Left renal cortex interstitium (tissue), 4 donors: Measurements from ENCODE around the gene ERC2. TPM values are rescaled to one million over a fixed set of nuclear protein-coding genes. Genes with fewer than 3 reads are reported as not detected.
A peak's percentile ranks its signal among the peaks of the same experiment; 100 is the strongest.
"Not testable (repeated sequence)": the region's sequence is repeated elsewhere in the genome, so short reads cannot be mapped to it uniquely, and the experiment has no call there.

ENCODE experiments used
- DNase-seq, 4 donors: peaks; one replicate each; pipeline ENCODE4 v3.0.0-alpha.2; 2013; ENCODE audit warnings: low read depth in 4 of 4, low spot score in 2 of 4, missing footprints in 1 of 4
- polyA plus RNA-seq, 4 donors: library from polyadenylated mRNA; unstranded; fragments of 120-200 nt; gene quantifications; one replicate each; pipeline ENCODE4 v1.2.1, GENCODE V29; 2013; ENCODE audit not compliant: insufficient read length in 4 of 4

Gene ERC2
- polyA plus RNA-seq, 4 donors: 2.0 to 4.2 (median 3.8) TPM

DNA sequence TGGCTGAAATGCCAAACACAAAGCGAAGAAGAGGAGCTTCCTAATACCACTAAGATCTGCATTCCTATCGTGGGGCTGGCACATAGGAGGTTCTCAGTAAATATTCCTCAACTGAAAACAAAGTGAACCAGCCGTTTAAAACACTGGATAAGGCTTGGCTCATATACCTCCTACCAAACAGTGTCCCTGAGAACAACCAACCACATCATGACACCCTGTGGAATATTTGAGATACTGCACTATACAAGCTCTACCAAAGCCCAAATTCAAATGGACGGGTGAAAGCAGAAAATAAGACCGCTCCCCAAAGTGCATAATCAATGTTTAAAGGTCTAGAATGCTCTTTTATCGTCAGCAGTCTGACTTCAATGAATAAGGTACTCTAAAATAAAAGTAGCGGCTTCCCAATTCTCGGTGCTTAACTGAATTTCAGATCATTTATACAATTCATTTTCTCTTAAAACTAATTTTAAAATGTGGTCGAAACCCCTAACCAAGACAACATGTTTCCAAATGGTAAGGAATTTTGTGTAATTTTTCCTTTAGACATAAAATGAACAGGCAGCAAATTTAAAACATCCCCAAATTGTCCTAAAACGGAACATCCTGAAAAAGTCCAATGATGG lies 425.8 kb downstream of the ERC2 start:
- peak in 3 of 4 donors; percentile 20 to 36 (median 31) for DNase-seq

DNA sequence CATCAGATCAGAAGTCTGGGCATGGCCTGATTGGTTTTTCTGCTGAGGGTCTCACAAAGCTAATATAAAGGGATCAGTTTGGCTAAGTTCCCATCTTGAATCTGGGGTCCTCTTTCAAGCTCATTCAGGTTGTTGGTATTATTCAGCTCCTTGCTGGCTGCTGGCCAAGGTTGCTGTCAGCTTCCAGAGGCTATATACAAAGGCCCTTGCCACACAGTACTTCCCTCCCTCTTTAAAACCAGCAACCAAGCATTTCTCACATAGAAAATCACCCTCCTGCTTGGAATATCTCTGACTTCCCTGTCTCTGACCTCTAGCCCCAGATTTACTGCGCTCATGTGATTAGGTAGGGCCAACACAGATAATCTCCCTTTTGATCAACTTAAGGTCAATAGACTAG lies 442.9 kb downstream of the ERC2 start:
- no peak for DNase-seq

DNA sequence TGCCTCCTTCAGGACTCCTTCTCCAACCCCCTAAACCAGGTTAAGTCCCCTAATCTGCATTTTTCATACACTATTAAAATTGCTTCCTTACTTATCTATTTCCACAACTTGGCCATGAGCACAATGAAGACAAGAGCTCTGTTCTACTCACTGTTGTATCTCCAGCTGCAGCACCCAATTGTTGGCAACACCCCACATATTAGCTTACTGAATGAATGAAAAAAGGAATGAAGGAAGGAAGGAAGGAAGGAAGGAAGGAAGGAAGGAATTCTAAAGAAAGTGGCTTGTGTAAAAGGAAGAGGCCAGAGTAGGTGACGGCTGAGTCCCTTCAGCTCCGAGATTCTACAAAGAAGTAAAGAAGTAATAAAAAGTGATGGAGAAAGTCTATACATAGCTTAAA lies 444.7 kb downstream of the ERC2 start:
- no peak for DNase-seq

DNA sequence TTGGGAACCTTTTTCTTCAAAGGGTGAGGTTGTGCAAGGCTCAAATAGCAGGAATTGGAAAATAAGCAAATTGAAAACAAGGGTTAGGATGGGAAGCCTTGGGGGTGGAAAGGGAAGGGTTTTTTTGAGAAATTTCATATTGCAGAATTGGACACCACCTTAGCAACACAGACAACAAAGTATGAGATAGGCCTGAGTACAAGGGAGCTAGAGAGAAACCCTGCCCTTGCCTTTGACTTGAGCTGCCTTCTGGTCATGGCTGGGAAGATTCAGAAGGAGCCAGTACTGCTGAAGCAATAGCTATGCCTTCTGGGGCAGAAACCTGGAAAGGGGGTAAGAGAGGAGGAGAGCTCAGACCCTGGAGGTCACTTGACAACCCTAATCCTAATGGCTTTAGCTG lies 445.6 kb downstream of the ERC2 start:
- no peak for DNase-seq

DNA sequence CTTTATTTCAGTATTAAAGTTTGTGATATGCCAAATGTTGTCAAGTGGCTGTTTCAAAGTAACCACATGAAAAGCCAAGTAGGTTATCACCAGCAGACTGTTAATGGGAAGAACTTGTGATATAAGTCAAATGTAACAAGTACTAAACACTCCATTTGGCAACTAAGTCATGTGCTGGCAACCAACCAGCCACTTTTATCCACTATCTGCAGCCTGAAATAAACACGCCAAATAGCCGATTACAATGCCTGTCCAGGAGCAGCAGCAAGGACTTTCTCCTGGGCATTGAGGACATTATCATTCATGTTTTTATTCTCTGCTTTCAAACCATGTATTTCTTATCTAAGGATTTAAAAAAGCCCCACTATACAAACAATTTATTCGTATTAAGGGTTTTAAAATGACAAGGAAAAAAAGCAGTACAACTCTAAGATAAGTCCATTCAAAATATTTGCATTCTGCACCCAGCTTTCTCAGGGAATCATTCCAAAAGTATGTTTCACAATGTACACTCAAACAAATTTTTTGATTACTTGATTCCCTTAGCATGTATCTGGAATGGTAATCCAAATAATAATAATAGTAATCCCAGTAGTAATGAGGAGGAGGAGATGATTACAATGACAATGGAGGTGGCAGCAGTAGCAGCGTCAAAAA lies 448.6 kb downstream of the ERC2 start:
- no peak for DNase-seq

DNA sequence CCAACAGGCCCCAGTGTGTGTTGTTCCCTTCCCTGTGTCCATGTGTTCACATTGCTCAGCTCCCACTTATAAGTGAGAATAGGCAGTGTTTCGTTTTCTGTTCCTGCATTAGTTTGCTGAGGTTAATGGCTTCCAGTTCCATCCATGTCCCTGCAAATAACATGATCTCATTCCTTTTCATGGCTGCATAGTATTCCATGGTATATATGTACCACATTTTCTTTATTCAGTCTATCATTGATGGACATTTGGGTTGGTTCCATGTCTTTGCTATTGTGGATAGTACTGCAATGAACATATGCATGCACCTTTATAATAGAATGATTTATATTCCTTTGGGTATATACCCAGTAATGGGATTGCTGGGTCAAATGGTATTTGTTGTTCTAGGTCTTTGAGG lies 452.9 kb downstream of the ERC2 start:
- not testable (repeated sequence) for DNase-seq

DNA sequence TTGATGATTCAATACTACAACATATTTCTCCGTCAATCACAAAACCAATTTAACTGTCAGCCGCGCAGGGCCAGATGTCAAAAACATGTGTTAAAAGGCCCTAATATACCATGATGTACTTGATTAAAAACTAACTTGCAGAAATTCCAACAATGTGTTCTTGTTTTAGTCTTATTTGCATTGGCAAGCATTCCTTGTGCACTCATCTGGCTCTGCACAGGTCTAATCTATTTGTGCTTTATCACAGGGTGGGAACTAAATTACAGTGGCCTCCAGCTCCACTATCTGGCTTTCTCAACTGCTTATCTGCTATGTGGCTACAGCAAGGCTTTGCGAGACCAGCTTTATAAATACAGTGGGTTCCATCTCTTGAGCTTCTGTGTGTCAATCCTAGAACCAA lies 455.5 kb downstream of the ERC2 start:
- peak in 1 of 4 donors; percentile 8 for DNase-seq

DNA sequence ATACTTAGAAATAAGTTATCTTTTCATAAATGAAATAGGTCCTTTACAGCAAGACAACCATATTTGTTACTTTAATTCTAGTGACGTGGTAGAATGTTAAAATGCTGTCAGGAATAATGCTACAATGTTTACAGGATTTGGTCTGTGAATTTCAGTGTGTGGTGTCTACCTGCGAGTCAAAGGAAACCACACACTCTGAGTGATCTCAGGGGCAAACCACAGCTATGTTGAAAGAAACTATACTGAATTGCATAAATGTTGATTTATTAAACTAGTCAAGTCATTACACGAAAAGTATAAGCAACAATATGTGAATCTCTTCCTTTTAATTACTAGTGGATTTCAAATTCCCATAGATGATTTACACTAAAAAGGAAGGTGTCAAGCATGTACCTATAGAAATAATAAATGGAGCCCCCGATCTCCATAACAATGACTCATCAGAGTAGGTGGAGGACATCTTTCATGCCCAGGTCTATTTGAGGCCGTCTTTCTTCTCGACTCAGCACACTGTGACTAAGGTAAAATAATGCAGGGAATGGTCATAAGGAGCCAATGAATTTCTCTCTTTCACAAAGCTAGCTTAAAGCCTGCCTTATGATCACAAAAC lies 463.0 kb downstream of the ERC2 start:
- no peak for DNase-seq

DNA sequence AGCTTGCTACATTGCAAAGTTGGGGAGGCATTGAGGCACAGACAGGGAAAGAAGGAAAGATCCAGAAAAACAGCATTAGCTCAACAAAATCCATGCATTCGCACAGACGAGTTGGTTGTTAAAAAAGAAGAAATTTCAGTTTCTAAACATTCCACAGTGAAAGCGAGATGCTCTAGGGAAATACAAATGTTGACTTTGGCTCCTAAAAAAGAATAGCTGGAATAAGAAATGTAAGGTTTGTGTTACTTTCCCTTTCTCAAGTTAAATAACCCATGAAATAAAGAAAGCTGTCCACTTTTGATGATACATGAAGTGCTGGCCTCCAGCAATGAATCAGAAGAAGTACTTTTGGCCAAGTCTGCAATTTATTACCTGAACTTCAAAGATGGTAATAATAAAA lies 465.1 kb downstream of the ERC2 start:
- peak in 1 of 4 donors; percentile 24 for DNase-seq

DNA sequence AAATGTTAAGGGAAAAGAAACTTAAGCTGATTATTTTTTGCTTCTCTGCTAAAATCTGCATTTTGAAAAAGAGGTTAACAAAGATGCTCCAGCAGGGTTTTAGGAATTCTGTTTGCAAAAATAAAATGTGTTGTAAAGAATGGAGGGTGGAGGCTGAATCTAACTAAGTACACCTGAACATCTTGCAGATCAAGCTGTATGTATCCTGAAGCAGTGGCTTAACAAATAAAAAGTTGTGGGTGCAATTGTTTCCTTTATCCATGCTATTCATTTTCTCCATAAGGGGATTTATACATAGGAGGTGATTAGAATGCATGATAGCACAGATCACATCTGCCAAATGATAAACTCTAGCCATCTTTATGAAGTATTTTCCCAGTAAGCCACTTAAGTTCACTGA lies 466.3 kb downstream of the ERC2 start:
- no peak for DNase-seq

DNA sequence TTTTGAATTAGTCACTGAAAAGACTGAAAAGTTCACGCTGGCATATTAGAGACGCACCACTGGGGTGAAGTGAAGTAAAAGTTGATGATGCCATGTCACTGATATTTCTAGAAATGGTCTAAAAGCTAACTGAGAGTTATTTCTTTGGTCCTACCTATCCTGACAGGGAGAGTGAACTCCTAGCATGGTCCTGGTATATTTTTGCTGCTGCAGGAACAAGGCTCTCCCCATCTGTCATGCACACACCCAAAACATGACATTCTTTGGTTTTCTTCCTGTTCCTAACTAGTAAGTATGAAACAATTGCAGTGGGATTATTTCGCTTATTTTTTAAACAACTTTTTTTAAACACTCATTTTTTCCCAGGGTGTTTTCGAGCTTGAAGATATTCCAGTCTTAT lies 466.7 kb downstream of the ERC2 start:
- no peak for DNase-seq

DNA sequence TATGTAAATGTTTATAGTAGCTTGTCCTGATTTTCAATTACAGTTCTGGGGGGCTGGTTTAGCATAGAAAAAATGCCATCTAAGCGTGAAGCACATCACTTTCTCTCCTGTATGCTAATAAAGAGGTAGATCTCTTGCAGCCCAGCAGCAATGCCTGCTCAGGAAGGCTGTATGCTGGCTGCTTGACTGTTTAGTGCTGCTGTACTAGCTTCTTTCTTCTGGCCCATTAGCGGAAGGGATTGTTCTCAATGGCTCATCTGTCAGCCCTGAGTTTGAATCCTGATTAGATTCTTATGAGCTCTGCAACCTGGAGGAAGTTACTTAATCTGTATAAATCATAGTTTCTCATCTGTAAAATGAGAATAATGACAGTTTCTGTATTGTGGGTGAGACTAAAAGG lies 478.9 kb downstream of the ERC2 start:
- DNase-seq: no peak

DNA sequence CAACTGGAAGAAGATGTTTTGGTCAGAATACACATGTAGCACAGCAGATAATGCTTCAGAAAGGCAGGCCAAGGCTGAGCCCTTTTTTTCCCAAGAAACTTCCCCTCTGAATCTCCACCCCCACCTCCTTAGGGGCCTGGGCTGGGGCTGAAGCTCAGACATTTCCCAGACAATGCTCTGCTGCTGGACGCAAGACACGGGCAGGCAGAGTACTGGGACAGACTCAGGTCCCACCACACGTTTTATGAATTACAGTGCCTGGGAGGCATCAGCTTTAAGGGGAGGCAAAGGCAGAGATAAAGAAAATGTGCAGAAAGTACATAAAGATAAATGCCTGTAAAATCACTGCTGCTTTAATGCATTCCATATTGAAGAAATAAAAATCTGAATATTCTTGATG lies 479.4 kb downstream of the ERC2 start:
- DNase-seq: no peak

DNA sequence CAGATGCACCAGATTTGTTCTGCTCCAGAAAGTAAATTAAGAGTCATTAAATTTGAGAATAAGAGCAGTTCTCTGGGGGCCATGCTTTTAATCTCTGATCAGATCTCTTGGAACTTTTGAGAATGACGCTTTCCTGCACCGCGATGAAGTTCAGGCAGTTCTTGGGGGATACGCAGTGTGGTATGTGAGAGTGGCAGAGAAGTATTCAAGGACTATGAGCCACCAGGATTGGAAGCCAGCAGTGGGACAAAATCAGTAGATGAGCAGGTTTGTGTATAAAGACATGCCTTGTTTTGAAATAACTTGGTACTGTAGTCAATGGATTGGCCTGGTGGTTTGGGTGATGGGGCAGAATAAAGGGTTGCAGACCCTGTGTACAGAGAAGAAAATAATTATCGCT lies 483.6 kb downstream of the ERC2 start:
- no peak for DNase-seq

DNA sequence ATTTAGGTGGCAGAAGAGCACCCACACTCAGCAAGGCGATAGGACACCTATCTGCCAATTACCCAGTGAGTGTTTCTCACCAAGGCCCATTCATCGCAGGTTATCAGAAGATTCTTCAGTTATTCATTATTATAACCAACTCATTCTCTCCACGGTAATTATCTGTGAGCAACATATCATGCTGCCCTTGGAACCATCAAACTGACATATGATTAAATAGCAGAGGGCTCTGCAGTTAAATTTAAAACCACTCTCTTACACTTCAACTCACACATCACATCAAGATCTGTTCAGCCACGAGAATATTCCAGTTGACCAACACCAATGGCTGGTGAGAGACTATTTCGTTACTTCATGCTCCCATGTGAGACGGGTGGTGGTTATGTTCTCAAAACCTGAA lies 489.3 kb downstream of the ERC2 start:
- no peak for DNase-seq

DNA sequence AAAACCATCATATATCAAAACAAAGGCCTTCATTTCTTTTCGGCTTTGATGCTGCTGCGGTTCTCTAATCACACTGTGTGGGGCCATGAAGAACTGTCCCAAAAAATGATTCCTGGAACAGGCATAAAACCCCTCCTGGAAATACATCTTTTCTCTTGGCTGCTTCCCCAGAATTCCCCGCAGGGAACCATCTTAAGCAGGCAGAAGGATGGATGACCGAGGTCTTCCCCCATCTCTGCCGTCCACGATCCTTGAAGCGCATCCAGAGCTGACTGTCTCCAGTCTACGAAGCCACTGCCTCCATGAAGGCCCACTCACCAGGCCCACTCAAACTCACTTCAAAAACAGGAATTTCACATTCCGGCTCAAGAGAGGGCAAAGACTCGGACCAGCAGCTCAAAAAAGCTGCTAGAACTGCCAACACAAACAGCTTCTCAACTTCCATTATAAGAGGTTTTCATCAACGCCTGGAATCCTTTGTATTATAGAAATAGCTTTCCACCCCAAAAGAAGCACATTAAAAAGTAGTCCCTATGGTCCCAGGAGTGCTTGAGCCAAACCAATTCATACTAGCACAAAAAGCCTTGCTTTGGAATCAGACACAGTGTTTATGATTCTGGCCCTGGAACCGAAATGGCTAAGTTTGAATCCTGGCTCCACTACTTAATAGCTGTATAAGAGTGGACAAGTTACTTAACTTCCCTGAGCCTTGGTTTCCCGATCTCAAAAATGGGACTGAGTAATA lies 493.7 kb downstream of the ERC2 start:
- DNase-seq: no peak

DNA sequence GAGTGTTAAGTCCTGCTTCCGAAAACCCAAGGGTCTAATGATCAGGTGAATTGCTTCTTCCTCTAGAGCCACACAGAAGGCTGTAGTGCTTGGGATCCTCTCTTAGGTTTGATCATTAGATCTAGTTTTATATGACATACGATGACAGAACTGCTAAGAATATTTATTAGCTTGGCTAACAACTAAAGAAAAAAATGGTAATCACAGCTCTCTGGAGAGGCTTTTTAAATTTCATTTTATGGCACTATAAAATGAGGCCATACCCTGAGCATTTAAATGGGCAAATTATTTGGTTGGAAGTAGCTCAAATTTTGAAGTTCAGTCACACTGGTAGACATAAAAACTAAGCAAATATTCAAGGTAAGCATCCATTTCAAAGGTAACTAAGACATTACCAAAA lies 498.6 kb downstream of the ERC2 start:
- DNase-seq: no peak

DNA sequence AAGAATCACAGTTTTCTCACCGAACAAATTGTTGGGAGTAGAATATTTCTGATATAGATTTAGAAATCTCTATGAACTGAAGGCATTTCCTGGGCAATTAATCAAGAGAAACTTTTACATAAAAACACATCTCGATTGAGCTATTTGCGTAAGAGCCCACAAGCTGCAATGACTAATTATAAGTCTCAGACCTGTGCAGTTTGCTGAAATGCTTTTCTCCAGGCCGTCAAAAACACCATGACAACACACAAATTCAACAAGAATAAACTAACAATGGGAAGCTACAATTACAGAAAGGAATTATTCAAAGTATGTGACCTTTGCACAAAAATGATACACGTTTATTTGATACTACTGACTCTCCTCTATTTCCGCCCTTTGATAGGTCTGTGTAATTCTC lies 499.9 kb downstream of the ERC2 start:
- DNase-seq: no peak

DNA sequence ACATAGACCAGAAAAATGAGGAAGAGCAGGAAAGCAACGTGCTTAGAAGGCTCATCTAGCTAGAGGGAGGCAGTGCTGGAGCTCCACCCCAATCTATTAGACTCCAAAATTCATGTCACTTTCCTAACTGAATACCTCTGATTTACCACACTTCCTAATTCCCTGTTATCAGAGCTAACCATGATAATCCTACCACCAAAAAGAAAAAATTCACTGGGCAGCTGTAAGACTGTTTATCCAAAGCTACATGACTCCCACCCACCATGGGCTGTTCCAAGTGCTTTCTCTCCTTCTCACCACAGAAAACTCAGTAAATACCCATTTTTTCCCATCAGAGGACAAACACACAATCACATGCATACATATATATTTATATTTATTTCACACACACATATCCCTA lies 501.7 kb downstream of the ERC2 start:
- no peak for DNase-seq

DNA sequence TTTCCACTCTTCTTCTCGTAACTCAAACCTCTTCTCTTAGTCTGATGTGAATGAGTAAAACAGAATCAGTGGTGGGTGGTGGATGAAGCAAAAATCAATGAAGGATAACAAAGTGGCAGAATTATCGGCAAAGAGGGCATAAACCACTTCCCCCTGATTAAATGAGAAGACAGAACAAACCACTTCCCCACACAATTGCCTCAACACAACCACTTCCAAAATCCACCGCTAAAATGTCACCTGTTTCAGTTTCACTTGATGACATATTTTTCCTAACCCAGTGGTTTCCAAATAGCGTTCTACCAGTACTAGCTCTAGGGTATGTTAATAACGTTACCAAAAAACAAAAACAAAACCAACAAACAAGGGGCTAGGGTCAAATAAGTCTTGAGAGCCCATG lies 502.5 kb downstream of the ERC2 start:
- DNase-seq: no peak

DNA sequence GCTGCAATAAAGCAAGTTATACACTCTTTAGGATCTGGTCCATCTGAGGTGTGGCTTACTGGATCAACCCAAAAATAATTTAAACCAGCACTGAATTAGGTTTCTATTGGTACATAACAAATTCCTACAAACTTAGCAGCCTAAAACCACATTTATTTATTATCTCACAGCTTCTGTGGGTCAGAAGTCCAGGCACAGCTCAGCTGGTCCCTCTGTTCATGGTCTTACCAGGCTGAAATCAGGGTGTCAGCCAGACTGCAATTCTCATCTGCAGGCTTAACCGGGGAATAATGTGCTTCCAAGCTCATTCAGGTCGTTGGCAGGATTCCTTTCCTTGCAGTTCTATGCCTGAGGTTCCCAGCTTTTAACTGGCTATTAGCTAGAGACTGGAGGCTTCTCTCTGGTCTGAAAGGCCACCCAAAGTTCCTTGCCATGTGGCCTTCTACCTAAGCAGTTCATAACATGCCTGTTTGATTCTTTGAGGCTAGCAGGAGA lies 503.7 kb downstream of the ERC2 start:
- no peak for DNase-seq
